H1 (cell line): ENCODE results near the gene KISS1. TPM values are rescaled to one million over a fixed set of nuclear protein-coding genes. Genes with fewer than 3 reads are reported as not detected.

ENCODE experiments used
- CTCF ChIA-PET: fragments of 300-600 bp; sonication (Branson Sonifier 250); formaldehyde crosslinking; loops from one replicate; lab custom pipeline; 2021; ENCODE audit not compliant: partially characterized antibody; lab: Charles Lee
- POLR2A ChIA-PET: fragments of 300-600 bp; sonication (Branson Sonifier 250); formaldehyde crosslinking; loops from one replicate; lab custom pipeline; 2021; ENCODE audit warnings: inconsistent platforms; ENCODE audit not compliant: partially characterized antibody; lab: Charles Lee
- DNase-seq, 2 experiments: peaks; one replicate each; pipeline versions ENCODE4 v3.0.0 to v3.0.0-alpha.2; 2010 to 2022; ENCODE audit warnings: low spot score in 2 of 2, low read depth in 1 of 2, mixed read lengths in 1 of 2
- FAIRE-seq: peaks from 2 replicates; lab custom pipeline; 2011; peaks lifted over from hg19 to GRCh38; lab: Jason Lieb, UNC
- H2AFZ ChIP-seq: 2 replicates; pipeline ENCODE4 v1.8.1; 2012; ENCODE audit warnings: low read length, inconsistent platforms
- H2AK5ac ChIP-seq: 2 replicates; pipeline ENCODE4 v1.6.1; 2013; ENCODE audit warnings: low read depth, low read length
- H2BK120ac ChIP-seq: replicated peaks from 2 replicates; pipeline ENCODE3; 2013; ENCODE audit warnings: low read depth, low read length, inconsistent platforms
- H2BK12ac ChIP-seq: 2 replicates; pipeline ENCODE4 v1.6.1; 2013; ENCODE audit warnings: low read depth, low read length
- H2BK15ac ChIP-seq: 2 replicates; pipeline ENCODE4 v1.6.1; 2013; ENCODE audit warnings: low read length
- H2BK20ac ChIP-seq: 2 replicates; pipeline ENCODE4 v1.6.1; 2013; ENCODE audit warnings: low read length
- H2BK5ac ChIP-seq: 2 replicates; pipeline ENCODE4 v1.6.1; 2013; ENCODE audit warnings: low read depth, low read length
- H3K14ac ChIP-seq: 2 replicates; pipeline ENCODE4 v1.6.1; 2013; ENCODE audit warnings: inconsistent platforms; ENCODE audit not compliant: insufficient read length
- H3K18ac ChIP-seq: 2 replicates; pipeline ENCODE4 v1.6.1; 2013; ENCODE audit warnings: low read length; ENCODE audit errors: extremely low read depth
- H3K23ac ChIP-seq: 2 replicates; pipeline ENCODE4 v1.6.1; 2013; ENCODE audit warnings: inconsistent platforms; ENCODE audit not compliant: insufficient read length
- H3K23me2 ChIP-seq: 2 replicates; pipeline ENCODE4 v1.6.1; 2013; ENCODE audit warnings: low read depth, low read length
- H3K27ac ChIP-seq: 2 replicates; pipeline ENCODE4 v1.6.1; 2011; ENCODE audit warnings: low read depth, low read length, inconsistent platforms
- H3K27me3 ChIP-seq, 4 experiments: replicated peaks in 1 of 4; 1 replicate in 1 of 4; 2 replicates in 3 of 4; pipeline versions ENCODE4 v1.6.1 to v1.8.1; 2011 to 2013; ENCODE audit warnings: low read length in 3 of 4, mild to moderate bottlenecking in 3 of 4, inconsistent platforms in 2 of 4, mixed read lengths in 2 of 4, moderate library complexity in 1 of 4; ENCODE audit not compliant: control insufficient read depth in 3 of 4, insufficient read depth in 3 of 4; ENCODE audit errors: extremely low read depth in 1 of 4
- H3K36me3 ChIP-seq, 4 experiments: 2 replicates each; pipeline versions ENCODE4 v1.6.1 to v1.8.1; 2011 to 2013; ENCODE audit warnings: mild to moderate bottlenecking in 4 of 4, low read length in 3 of 4, moderate library complexity in 2 of 4, control low read depth in 1 of 4, inconsistent platforms in 1 of 4; ENCODE audit not compliant: insufficient read depth in 4 of 4, control insufficient read depth in 2 of 4
- H3K4ac ChIP-seq: replicated peaks from 2 replicates; pipeline ENCODE3; 2013; ENCODE audit warnings: low read length, low read depth, mixed read lengths, inconsistent platforms; ENCODE audit not compliant: insufficient read length
- H3K4me1 ChIP-seq, 4 experiments: replicated peaks in 1 of 4; 1 replicate in 1 of 4; 2 replicates in 3 of 4; pipeline versions ENCODE4 v1.6.1 to v1.8.1; 2011 to 2013; ENCODE audit warnings: low read length in 3 of 4, inconsistent platforms in 2 of 4, mixed read lengths in 1 of 4; ENCODE audit not compliant: insufficient read depth in 4 of 4, control insufficient read depth in 3 of 4
- H3K4me2 ChIP-seq, 2 experiments: 2 replicates each; pipeline versions ENCODE4 v1.6.1 to v1.8.1; 2011 to 2013; ENCODE audit warnings: low read depth in 2 of 2, low read length in 2 of 2, control low read depth in 1 of 2, inconsistent platforms in 1 of 2, mild to moderate bottlenecking in 1 of 2; ENCODE audit not compliant: insufficient read depth in 1 of 2
- H3K4me3 ChIP-seq, 4 experiments: fragments of 200-600, 300-600 bp in 1 of 4; sonication (generic), shearing (Covaris generic), sonication (Bioruptor Twin) in 1 of 4; 2 replicates each; pipeline versions ENCODE4 v1.5.1 to v1.8.1; 2011 to 2016; ENCODE audit warnings: low read length in 4 of 4, low read depth in 3 of 4, control low read depth in 2 of 4, inconsistent platforms in 2 of 4, mild to moderate bottlenecking in 2 of 4, mixed read lengths in 1 of 4, moderate library complexity in 1 of 4; ENCODE audit not compliant: insufficient read depth in 2 of 4; ENCODE audit errors: extremely low read depth in 1 of 4
- H3K56ac ChIP-seq: replicated peaks from 2 replicates; pipeline ENCODE3; 2013; ENCODE audit warnings: low read depth, mild to moderate bottlenecking, mixed read lengths, low read length, inconsistent platforms; ENCODE audit not compliant: insufficient read length
- H3K79me1 ChIP-seq: 2 replicates; pipeline ENCODE4 v1.6.1; 2013; ENCODE audit warnings: low read depth, low read length, control low read depth
- H3K79me2 ChIP-seq, 2 experiments: 2 replicates each; pipeline versions ENCODE4 v1.6.1 to v1.8.1; 2012 to 2013; ENCODE audit warnings: low read length in 2 of 2, mild to moderate bottlenecking in 2 of 2, inconsistent platforms in 1 of 2; ENCODE audit not compliant: insufficient read depth in 2 of 2, control insufficient read depth in 1 of 2
- H3K9ac ChIP-seq, 4 experiments: replicated peaks in 1 of 4; 1 replicate in 1 of 4; 2 replicates in 3 of 4; pipeline versions ENCODE4 v1.6.1 to v1.8.1; 2011 to 2013; ENCODE audit warnings: low read depth in 3 of 4, low read length in 3 of 4, control low read depth in 2 of 4, mild to moderate bottlenecking in 2 of 4, moderate library complexity in 2 of 4, inconsistent platforms in 1 of 4; ENCODE audit errors: extremely low read depth in 1 of 4
- H3K9me3 ChIP-seq, 2 experiments: 2 replicates each; pipeline versions ENCODE4 v1.6.1 to v1.8.1; 2012 to 2013; ENCODE audit warnings: mild to moderate bottlenecking in 2 of 2, moderate library complexity in 2 of 2, control low read depth in 1 of 2, inconsistent platforms in 1 of 2, low read depth in 1 of 2, low read length in 1 of 2, mixed read lengths in 1 of 2; ENCODE audit not compliant: insufficient read depth in 2 of 2
- H4K20me1 ChIP-seq, 2 experiments: replicated peaks in 1 of 2; 2 replicates each; pipeline versions ENCODE3 to v1.8.1; 2011 to 2013; ENCODE audit warnings: inconsistent platforms in 2 of 2, low read length in 2 of 2, mild to moderate bottlenecking in 1 of 2; ENCODE audit not compliant: insufficient read depth in 2 of 2, control insufficient read depth in 1 of 2
- H4K5ac ChIP-seq: 2 replicates; pipeline ENCODE4 v1.6.1; 2013; ENCODE audit warnings: low read length, low read depth, mixed read lengths, inconsistent platforms; ENCODE audit not compliant: insufficient read length
- H4K8ac ChIP-seq: 2 replicates; pipeline ENCODE4 v1.8.0; 2013; ENCODE audit warnings: mild to moderate bottlenecking, moderate library complexity, low read length, inconsistent platforms; ENCODE audit not compliant: insufficient read depth; ENCODE audit errors: extremely low read depth
- H4K91ac ChIP-seq: replicated peaks from 2 replicates; pipeline ENCODE3; 2013; ENCODE audit warnings: low read length, mixed read lengths, inconsistent platforms; ENCODE audit not compliant: insufficient read length
- ASH2L ChIP-seq: fragments of 200-600, 300-600 bp; sonication (generic); IDR thresholded peaks from one replicate; pipeline ENCODE4 v1.7.1; 2017; ENCODE audit warnings: low read length
- BACH1 ChIP-seq: IDR thresholded peaks from 2 replicates; pipeline ENCODE4 v1.6.1; 2012; ENCODE audit warnings: low read length, improper control_type of control experiment
- CEBPB ChIP-seq: IDR thresholded peaks from 2 replicates; pipeline ENCODE4 v1.6.1; 2012; ENCODE audit warnings: low read depth, low read length
- CHD2 ChIP-seq: IDR thresholded peaks from 2 replicates; pipeline ENCODE4 v1.6.1; 2012; ENCODE audit warnings: low read length, improper control_type of control experiment
- EGR1 ChIP-seq: IDR thresholded peaks from 2 replicates; pipeline ENCODE4 v1.6.1; 2011; ENCODE audit warnings: low read depth, low read length, borderline replicate concordance
- EP300 ChIP-seq, 2 experiments: IDR thresholded peaks; 1 replicate in 1 of 2; 2 replicates in 1 of 2; pipeline ENCODE4 v1.6.1; 2011 to 2012; ENCODE audit warnings: low read depth in 2 of 2, low read length in 2 of 2, mild to moderate bottlenecking in 2 of 2, borderline replicate concordance in 1 of 2, inconsistent platforms in 1 of 2, moderate library complexity in 1 of 2
- GABPA ChIP-seq: IDR thresholded peaks from 2 replicates; pipeline ENCODE4 v1.6.1; 2011; ENCODE audit warnings: mild to moderate bottlenecking, low read length, moderate library complexity, borderline replicate concordance; ENCODE audit not compliant: insufficient read depth
- KDM1A ChIP-seq: fragments of 200-600, 300-600 bp; sonication (generic); IDR thresholded peaks from 2 replicates; pipeline ENCODE4 v1.7.1; 2016; ENCODE audit warnings: mild to moderate bottlenecking, low read length, borderline replicate concordance
- RAD21 ChIP-seq, 2 experiments: IDR thresholded peaks in 1 of 2; conservative IDR thresholded peaks in 1 of 2; 2 replicates each; pipeline ENCODE4 v1.6.1; 2011; ENCODE audit warnings: low read depth in 2 of 2, low read length in 2 of 2, improper control_type of control experiment in 1 of 2, inconsistent platforms in 1 of 2, mild to moderate bottlenecking in 1 of 2, moderate library complexity in 1 of 2
- SIN3A ChIP-seq, 2 experiments: IDR thresholded peaks in 1 of 2; conservative IDR thresholded peaks in 1 of 2; 2 replicates each; pipeline ENCODE4 v1.6.1; 2011 to 2012; ENCODE audit warnings: low read length in 2 of 2, improper control_type of control experiment in 1 of 2, low read depth in 1 of 2, mild to moderate bottlenecking in 1 of 2
- SP1 ChIP-seq: IDR thresholded peaks from 2 replicates; pipeline ENCODE4 v1.6.1; 2011; ENCODE audit warnings: low read depth, low read length
- SRF ChIP-seq: IDR thresholded peaks from 2 replicates; pipeline ENCODE4 v1.6.1; 2011; ENCODE audit warnings: mild to moderate bottlenecking, low read depth, low read length, moderate library complexity
- TBP ChIP-seq: IDR thresholded peaks from 2 replicates; pipeline ENCODE4 v1.6.1; 2011; ENCODE audit warnings: low read depth, low read length, improper control_type of control experiment
- ZNF274 ChIP-seq: IDR thresholded peaks from 2 replicates; pipeline ENCODE4 v1.7.0; 2012; ENCODE audit warnings: low read length, borderline replicate concordance; ENCODE audit errors: extremely low read depth
- WGBS, 2 experiments: shearing (Covaris generic) in 1 of 2; methylation state at CpG; one replicate each; pipeline versions ENCODE4 v1.1.6 to v1.1.7; 2013 to 2015; ENCODE audit warnings: low lambda C conversion rate in 2 of 2, mixed read lengths in 2 of 2, inconsistent platforms in 1 of 2, low coverage in 1 of 2, missing lambda C conversion rate in 1 of 2; ENCODE audit not compliant: insufficient replicate concordance in 2 of 2, insufficient coverage in 1 of 2, insufficient read length in 1 of 2; ENCODE audit errors: extremely low coverage in 1 of 2, missing lambda C conversion rate in 1 of 2; 5-methylcytosine and 5-hydroxymethylcytosine counted together
- polyA plus RNA-seq, 7 experiments: library from polyadenylated mRNA; depleted of rRNA in 3 of 7; stranded (reverse) in 5 of 7; unstranded in 2 of 7; fragments of >200 nt in 5 of 7; fragments of 200-250 nt in 2 of 7; gene quantifications; 1 replicate in 5 of 7; 2 replicates in 1 of 7; 4 replicates in 1 of 7; pipeline versions ENCODE4 v1.2.1 to v1.2.3, GENCODE V29; 2011 to 2013; ENCODE audit warnings: missing spikeins in 2 of 7, mixed read lengths in 2 of 7
- total RNA-seq: library from RNA; stranded (reverse); fragmentation: NEBNext Ultra II Directional; extraction: Animal tissue kit (Norgen Biotek cat#: 25700); gene quantifications from 2 replicates; pipeline ENCODE4 v1.2.1, GENCODE V29; 2021

KISS1 gene
- total and polyA plus RNA-seq, 2 of the 8 experiments (the other 6 are each of a cell fraction or from before 2014, with no cell fraction given), result 0.71 TPM; not detected in 1

- Histone ChIP-seq H3K14ac (no peak overlapping the region), H3K23me2 (peaks cover 12% of the 10 kb centered on the region; the same call in 1 of the 2 replicates), H3K4me2 (no peak overlapping the region; a peak in 1 of 4 replicates), H3K4ac (no peak overlapping the region), H3K36me3 (no peaks in the 10 kb centered on the region), H3K9me3 (no peaks in the 10 kb centered on the region), H2AK5ac (no peak overlapping the region), H2BK12ac (no peak overlapping the region), H4K8ac (no peak overlapping the region), H3K79me1 (peaks cover 2% of the 10 kb centered on the region; the same call in 1 of the 2 replicates), H4K20me1 (no peaks in the 10 kb centered on the region), H4K5ac (no peak overlapping the region), H3K9ac (no peak overlapping the region), H3K56ac (no peak overlapping the region), H2AFZ (no peak overlapping the region), H3K79me2 (no peaks in the 10 kb centered on the region), H2BK20ac (no peak overlapping the region), H3K18ac (no peak overlapping the region), H3K27ac (no peak overlapping the region), H3K4me1 (peaks cover 0 to 44% (median 29%) of the 10 kb centered on the region in 4 experiments; a peak in 6 of 7 replicates), H4K91ac (no peak overlapping the region), H2BK5ac (no peak overlapping the region), H2BK120ac (no peak overlapping the region), H2BK15ac (0 out of 2 replicates have a peak overlapping the region, but pooled peaks have one; percentile 40), H3K23ac (no peak overlapping the region), H3K27me3 (peaks cover 0 to 18% (median 16%) of the 10 kb centered on the region in 4 experiments; a peak in 5 of 7 replicates), H3K4me3 (no peak overlapping the region)
- DNase-seq (no peak), FAIRE-seq (no peak)
- POLR2A ChIA-PET, result interaction anchor here (0.7 to 6.5 kb wide), 4 partner anchors 10 to 201 kb away, joined by 3 to 35 read pairs (median 4); no protein-coding TSS in a partner anchor
- 71% methylated on average over 2 of the region's 2 CpGs; no CpG with 5 or more reads in 1 of the 2 experiments for WGBS, 2 experiments
- CTCF ChIA-PET, result interaction anchor here (0.6 to 4.9 kb wide), 8 partner anchors 12 to 289 kb away, joined by 3 to 34 read pairs (median 6); no protein-coding TSS in a partner anchor
- no peak for TF ChIP-seq RAD21 (IDR thresholded peaks at IDR 0.05 in 1 of 2, conservative IDR thresholded peaks at IDR 0.05 in 1 of 2; ENCODE audit: low read depth in 2 of 2, low read length in 2 of 2)
- TF ChIP-seq EP300 (IDR thresholded peaks at IDR 0.05; ENCODE audit: borderline replicate concordance in 1 of 2, low read depth in 2 of 2, low read length in 2 of 2), result no peak
- no peak for TF ChIP-seq ZNF274
- TF ChIP-seq CHD2, result no peak
- TF ChIP-seq ASH2L, result no peak
- TF ChIP-seq SIN3A (conservative IDR thresholded peaks at IDR 0.05 in 1 of 2, IDR thresholded peaks at IDR 0.05 in 1 of 2; ENCODE audit: low read depth in 1 of 2, low read length in 2 of 2), result no peak
- TF ChIP-seq KDM1A, result no peak
- TF ChIP-seq CEBPB, result no peak
- no peak for TF ChIP-seq GABPA
- no peak for TF ChIP-seq SRF
- no peak for TF ChIP-seq BACH1
- no peak for TF ChIP-seq SP1
- TF ChIP-seq EGR1, result no peak
- TF ChIP-seq TBP, result no peak
Measured at GRCh38 chr1:204149107-204149506, 47.2 kb downstream of the KISS1 start.
